ENCODE data around the gene CHKA. TPM values are rescaled to one million over a fixed set of nuclear protein-coding genes. Genes with fewer than 3 reads are reported as not detected.

CHKA gene
- total RNA-seq, 1 donor from 2014 or later: 17.9 TPM

DNA sequence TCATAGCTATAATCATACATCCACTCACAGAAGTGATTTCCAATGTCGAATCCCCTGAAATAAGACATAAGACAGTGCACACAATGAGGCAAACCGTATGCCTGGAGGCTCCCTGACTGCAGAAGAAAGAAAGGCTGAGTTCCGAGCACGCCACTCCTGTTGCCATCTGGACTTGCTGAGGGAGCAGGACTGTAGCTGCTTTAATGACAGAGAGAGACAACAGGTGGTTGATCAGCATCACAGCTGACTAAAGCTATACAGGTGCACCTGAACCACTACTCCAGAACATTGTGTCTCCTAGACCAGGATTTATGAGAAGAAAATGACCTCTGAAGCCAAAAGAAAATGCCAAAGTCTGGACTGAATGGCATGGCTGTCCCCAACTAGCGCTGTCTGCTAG, 55.3 kb downstream of the CHKA start:
- no peak overlapping the region for H3K4me3 ChIP-seq (ENCODE audit: low read depth, low read length)
- TF ChIP-seq, protein P1, sequence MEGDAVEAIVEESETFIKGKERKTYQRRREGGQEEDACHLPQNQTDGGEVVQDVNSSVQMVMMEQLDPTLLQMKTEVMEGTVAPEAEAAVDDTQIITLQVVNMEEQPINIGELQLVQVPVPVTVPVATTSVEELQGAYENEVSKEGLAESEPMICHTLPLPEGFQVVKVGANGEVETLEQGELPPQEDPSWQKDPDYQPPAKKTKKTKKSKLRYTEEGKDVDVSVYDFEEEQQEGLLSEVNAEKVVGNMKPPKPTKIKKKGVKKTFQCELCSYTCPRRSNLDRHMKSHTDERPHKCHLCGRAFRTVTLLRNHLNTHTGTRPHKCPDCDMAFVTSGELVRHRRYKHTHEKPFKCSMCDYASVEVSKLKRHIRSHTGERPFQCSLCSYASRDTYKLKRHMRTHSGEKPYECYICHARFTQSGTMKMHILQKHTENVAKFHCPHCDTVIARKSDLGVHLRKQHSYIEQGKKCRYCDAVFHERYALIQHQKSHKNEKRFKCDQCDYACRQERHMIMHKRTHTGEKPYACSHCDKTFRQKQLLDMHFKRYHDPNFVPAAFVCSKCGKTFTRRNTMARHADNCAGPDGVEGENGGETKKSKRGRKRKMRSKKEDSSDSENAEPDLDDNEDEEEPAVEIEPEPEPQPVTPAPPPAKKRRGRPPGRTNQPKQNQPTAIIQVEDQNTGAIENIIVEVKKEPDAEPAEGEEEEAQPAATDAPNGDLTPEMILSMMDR (conservative IDR thresholded peaks at IDR 0.05; ENCODE audit: low read depth, low read length): no peak
- no peak for DNase-seq (ENCODE audit: low read depth)

DNA sequence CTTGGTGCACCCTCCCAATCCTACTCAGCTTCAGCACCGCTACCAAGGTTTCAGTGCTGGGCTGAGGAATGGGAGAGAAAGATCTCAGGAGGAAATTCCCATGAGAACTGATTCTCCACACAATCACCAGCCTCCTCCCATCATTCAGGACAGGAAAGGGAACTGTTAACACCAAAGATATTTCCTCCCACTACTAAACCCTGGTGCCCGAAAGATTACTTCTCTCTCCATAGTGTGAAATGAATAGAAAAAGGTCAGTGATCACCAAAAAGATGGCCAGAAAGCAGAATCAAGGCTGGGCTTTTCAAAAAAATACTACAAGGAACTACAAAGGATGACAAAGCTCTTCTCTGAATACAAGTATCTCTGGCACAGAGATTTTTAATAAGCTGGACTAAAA, 56.3 kb downstream of the CHKA start:
- H3K4me3 ChIP-seq (ENCODE audit: low read depth, low read length): no peak overlapping the region
- TF ChIP-seq, protein P1 (conservative IDR thresholded peaks at IDR 0.05; ENCODE audit: low read depth, low read length): no peak
- no peak for DNase-seq (ENCODE audit: low read depth)

DNA sequence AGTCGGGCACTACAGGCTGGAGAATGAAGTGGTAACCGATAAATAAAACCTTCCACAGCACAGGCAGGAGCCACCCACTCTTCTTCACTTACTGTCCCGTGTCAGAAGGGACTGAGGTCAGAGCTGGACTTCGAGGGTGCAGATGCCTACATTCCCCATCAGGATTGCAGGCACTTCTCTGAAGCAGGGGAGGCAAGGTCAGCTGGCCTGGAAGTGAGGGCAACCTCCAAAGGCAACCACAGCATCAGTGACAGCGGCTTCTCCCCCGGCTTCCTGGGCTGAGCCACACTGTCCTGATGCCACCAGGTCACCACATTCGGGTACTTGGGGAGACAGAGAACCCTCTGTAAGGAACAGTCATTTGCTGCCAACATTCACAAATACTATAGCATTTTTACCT, 59.7 kb downstream of the CHKA start:
- DNase-seq (ENCODE audit: low read depth): no peak
- TF ChIP-seq, protein P1 (conservative IDR thresholded peaks at IDR 0.05; ENCODE audit: low read depth, low read length): no peak
- no peak overlapping the region for H3K4me3 ChIP-seq (ENCODE audit: low read depth, low read length)

DNA sequence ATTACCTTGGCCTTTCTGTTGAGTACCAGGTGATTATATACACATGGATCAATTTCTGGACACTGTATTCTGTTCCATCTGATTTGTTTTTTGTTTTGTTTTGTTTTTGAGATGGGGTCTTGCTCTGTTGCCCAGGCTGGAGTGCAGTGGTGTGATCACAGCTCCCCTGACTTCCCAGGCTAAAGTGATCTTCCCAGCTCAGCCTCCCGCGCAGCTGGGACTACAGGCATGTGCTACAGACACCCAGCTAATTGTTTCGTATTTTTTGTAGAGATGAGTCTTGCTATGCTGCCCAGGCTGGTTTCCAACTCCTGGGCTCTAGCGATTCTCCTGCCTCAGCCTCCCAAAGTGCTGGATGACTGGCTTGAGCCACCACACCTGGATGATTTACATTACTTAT, 63.4 kb downstream of the CHKA start:
- H3K4me3 ChIP-seq (ENCODE audit: low read depth, low read length): no peak overlapping the region
- TF ChIP-seq, protein P1 (conservative IDR thresholded peaks at IDR 0.05; ENCODE audit: low read depth, low read length): no peak
- DNase-seq (ENCODE audit: low read depth): no peak

DNA sequence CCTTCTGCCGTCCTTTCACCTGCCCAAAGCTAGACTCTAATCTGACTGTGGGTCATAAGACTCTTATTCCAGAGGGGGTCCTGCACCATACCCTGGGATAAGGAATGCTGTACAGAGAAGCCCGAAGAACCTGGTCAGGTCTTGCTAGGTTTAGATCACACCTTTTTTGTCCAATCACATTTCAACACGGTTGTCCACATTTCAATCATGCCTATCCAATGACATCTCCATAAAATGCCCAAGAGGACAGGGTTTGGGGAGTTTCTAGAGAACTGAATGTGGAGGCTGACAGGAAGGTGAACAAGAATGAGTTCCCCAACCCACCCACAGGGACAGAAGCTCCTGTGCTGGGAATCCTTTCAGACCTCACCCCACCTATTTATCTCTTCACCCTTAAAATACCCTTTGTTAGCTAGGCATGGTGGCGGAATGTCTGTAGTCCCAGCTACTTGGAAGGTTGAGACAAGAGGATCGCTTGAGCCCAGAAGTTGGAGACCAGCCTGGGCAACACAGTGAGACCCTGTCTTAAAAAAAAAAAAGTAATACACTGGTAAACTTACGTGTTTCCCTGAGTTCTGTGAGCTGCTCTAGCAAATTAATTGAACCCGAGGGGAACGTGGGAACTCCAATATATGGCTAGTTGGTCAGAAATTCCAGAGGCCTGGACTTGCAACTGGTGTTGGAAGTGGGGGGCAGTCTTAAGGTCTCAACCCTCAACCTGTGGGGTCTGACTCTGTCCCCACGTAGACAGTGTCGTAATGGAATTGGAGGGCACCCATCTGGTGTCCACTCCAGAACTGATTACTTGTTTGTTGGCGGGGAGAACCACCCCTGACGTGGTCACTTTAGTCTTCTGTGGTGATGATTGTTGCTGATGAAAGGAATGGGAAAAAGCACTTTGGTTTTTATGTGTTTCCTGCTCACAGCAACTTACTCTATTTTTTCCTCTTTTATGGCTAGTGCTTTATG, 64.6 kb downstream of the CHKA start:
- DNase-seq (ENCODE audit: low read depth): no peak
- H3K4me3 ChIP-seq (ENCODE audit: low read depth, low read length): no peak overlapping the region
- TF ChIP-seq, protein P1 (conservative IDR thresholded peaks at IDR 0.05; ENCODE audit: low read depth, low read length): no peak

DNA sequence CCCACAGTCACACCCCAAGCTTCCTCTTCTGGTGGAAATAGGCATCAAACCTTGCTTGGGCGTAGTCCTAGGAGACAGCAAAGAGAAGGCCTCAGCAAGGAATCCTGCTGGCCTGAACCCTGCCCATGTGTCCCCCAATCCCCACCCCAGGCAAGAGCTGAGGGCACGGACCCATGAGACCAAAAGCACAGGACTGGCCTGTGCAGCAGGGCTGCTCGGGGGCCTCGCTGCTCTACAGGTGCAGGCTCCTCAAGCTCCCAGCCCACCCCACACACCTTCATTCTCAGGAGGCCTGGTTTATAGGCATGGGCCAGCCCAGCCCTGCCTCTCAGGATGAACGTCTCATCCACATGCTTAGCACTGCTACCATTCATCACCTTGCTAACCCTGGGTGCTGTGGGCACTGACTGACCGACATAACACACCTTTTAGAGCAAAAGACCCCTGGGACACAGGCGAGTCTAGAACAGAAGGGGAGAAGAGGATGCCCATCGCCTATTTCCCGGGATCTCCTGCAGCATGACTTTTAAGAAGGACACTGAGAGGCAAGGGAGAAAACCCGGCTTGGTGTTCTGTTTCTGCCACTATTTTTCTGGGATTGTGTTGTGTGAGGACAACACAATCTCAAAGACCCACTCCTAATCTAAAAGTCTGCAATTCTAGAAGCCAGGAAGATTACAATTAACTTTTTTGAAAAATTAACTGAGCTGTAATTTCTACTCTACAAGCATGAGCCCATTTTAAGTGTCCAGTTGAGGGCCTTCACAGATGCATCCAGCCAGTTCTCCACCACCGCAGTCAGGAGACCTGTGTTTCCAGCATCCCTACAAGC, 67.0 kb downstream of the CHKA start:
- H3K4me3 ChIP-seq (ENCODE audit: low read depth, low read length): no peak overlapping the region
- TF ChIP-seq, protein P1 (conservative IDR thresholded peaks at IDR 0.05; ENCODE audit: low read depth, low read length): no peak

More for the DNA sequence above, 67.0 kb downstream of the CHKA start:
- DNase-seq (ENCODE audit: low read depth): no peak
